Endothelial cell of umbilical vein (primary cell): ENCODE measurements around the gene GNA12. TPM values are rescaled to one million over a fixed set of nuclear protein-coding genes. Genes with fewer than 3 reads are reported as not detected.

Experiments
- BruUV-seq: library from RNA; stranded (reverse); fragments of 400-500 nt; replicated peaks from 2 replicates; lab custom pipeline; 2021; lab: Mats Ljungman, UMichigan
- CTCF ChIA-PET: fragments of 300-600, 350-600 bp; sonication (Branson Sonifier 250); formaldehyde crosslinking; loops from one replicate; lab custom pipeline; 2021; ENCODE audit warnings: antibody characterized with exemption, inconsistent platforms; lab: Charles Lee
- POLR2A ChIA-PET: fragments of 300-600, 350-600 bp; sonication (Branson Sonifier 250); formaldehyde crosslinking; loops from one replicate; lab custom pipeline; 2021; ENCODE audit warnings: antibody characterized with exemption, inconsistent platforms; lab: Charles Lee
- DNase-seq: peaks from one replicate; pipeline ENCODE4 v3.0.0-alpha.2; 2011; ENCODE audit warnings: low read depth, low spot score
- FAIRE-seq: peaks from 2 replicates; lab custom pipeline; 2011; peaks lifted over from hg19 to GRCh38; lab: Jason Lieb, UNC
- H2AFZ ChIP-seq: 2 replicates; pipeline ENCODE4 v1.6.0; 2012; ENCODE audit warnings: low read depth, low read length, control low read depth, inconsistent platforms
- H3K27ac ChIP-seq: 2 replicates; pipeline ENCODE4 v1.5.1; 2011; ENCODE audit warnings: low read depth, mild to moderate bottlenecking, control low read depth, low read length, moderate library complexity; ENCODE audit not compliant: insufficient read depth
- H3K27me3 ChIP-seq, 2 experiments: 2 replicates each; pipeline versions ENCODE4 v1.6.0 to v1.6.1; 2011; ENCODE audit warnings: low read length in 2 of 2, mixed read lengths in 1 of 2; ENCODE audit not compliant: control insufficient read depth in 2 of 2, insufficient read depth in 2 of 2
- H3K36me3 ChIP-seq, 2 experiments: 2 replicates in 1 of 2; 3 replicates in 1 of 2; pipeline ENCODE4 v1.5.1; 2011; ENCODE audit warnings: low read length in 2 of 2, mild to moderate bottlenecking in 1 of 2, moderate library complexity in 1 of 2; ENCODE audit not compliant: control insufficient read depth in 2 of 2, insufficient read depth in 2 of 2; ENCODE audit errors: extremely low read depth in 1 of 2
- H3K4me1 ChIP-seq: 3 replicates; pipeline ENCODE4 v1.5.1; 2011; ENCODE audit warnings: mild to moderate bottlenecking, low read length; ENCODE audit not compliant: control insufficient read depth, insufficient read depth; ENCODE audit errors: extremely low read depth
- H3K4me2 ChIP-seq: 2 replicates; pipeline ENCODE4 v1.6.1; 2011; ENCODE audit warnings: low read length, control low read depth, mixed read lengths; ENCODE audit not compliant: insufficient read depth
- H3K4me3 ChIP-seq, 3 experiments: fragments of 200-600 bp in 1 of 3; sonication (generic), shearing (Covaris generic) in 1 of 3; replicated peaks in 1 of 3; 2 replicates each; pipeline ENCODE4 v1.5.1; 2011 to 2016; ENCODE audit warnings: control low read depth in 3 of 3, low read length in 3 of 3, mild to moderate bottlenecking in 2 of 3, inconsistent platforms in 1 of 3, low read depth in 1 of 3, moderate library complexity in 1 of 3; ENCODE audit not compliant: insufficient read depth in 1 of 3
- H3K79me2 ChIP-seq: 2 replicates; pipeline ENCODE4 v1.6.0; 2012; ENCODE audit warnings: low read length, inconsistent platforms; ENCODE audit not compliant: control insufficient read depth, insufficient read depth
- H3K9ac ChIP-seq: replicated peaks from 2 replicates; pipeline ENCODE3; 2011; ENCODE audit warnings: low read length, control low read depth; ENCODE audit not compliant: insufficient read depth; ENCODE audit errors: extremely low read depth
- H3K9me1 ChIP-seq: replicated peaks from 3 replicates; pipeline ENCODE4 v1.6.0; 2011; ENCODE audit warnings: mild to moderate bottlenecking, low read length; ENCODE audit not compliant: control insufficient read depth, insufficient read depth; ENCODE audit errors: extremely low read depth
- H3K9me3 ChIP-seq: replicated peaks from 2 replicates; pipeline ENCODE4 v1.5.1; 2012; ENCODE audit warnings: low read length, inconsistent platforms; ENCODE audit not compliant: control insufficient read depth, insufficient read depth
- H4K20me1 ChIP-seq: replicated peaks from 2 replicates; pipeline ENCODE3; 2011; ENCODE audit warnings: mild to moderate bottlenecking, low read length; ENCODE audit not compliant: control insufficient read depth, insufficient read depth; ENCODE audit errors: extremely low read depth
- EZH2 ChIP-seq: IDR thresholded peaks from 2 replicates; pipeline ENCODE4 v1.6.1; 2012; ENCODE audit warnings: borderline replicate concordance, low read depth, mild to moderate bottlenecking, moderate library complexity, low read length, inconsistent platforms; ENCODE audit not compliant: severe bottlenecking
- FOS ChIP-seq: IDR thresholded peaks from 2 replicates; pipeline ENCODE4 v1.6.1; 2011; ENCODE audit warnings: mild to moderate bottlenecking, low read length, moderate library complexity, borderline replicate concordance; ENCODE audit not compliant: insufficient read depth
- GATA2 ChIP-seq: IDR thresholded peaks from 2 replicates; pipeline ENCODE4 v1.7.0; 2011; ENCODE audit warnings: low read depth, mild to moderate bottlenecking, moderate library complexity, mixed read lengths, low read length; ENCODE audit not compliant: insufficient read length, insufficient read depth
- JUN ChIP-seq: IDR thresholded peaks from 2 replicates; pipeline ENCODE4 v1.6.1; 2011; ENCODE audit warnings: borderline replicate concordance, low read depth; ENCODE audit not compliant: insufficient read length, insufficient read depth
- MYC ChIP-seq: IDR thresholded peaks from one replicate; pipeline ENCODE4 v1.6.1; 2011; ENCODE audit warnings: mild to moderate bottlenecking, low read depth, low read length
- POLR2A ChIP-seq: IDR thresholded peaks from 2 replicates; pipeline ENCODE4 v1.6.1; 2012; ENCODE audit warnings: low read depth, mild to moderate bottlenecking, control low read depth, low read length
- POLR2AphosphoS5 ChIP-seq: IDR thresholded peaks from 2 replicates; pipeline ENCODE4 v1.6.1; 2012; ENCODE audit warnings: low read depth, mild to moderate bottlenecking, control low read depth, low read length, moderate library complexity; ENCODE audit not compliant: insufficient read depth
- dilution Hi-C: fragments of 300-500 bp; cut with MboI; formaldehyde crosslinking; loops from one replicate; pipeline ENCODE4 v1.15.0; 2019; ENCODE audit warnings: low sequenced_read_pairs; ENCODE audit not compliant: extremely low pct_ligation_motif_present
- intact Hi-C: fragments of 100-400 bp; cut with micrococcal nuclease; formaldehyde crosslinking; loops from one replicate; pipeline ENCODE4 v1.10.0; 2022
- polyA plus RNA-seq, 4 experiments: library from polyadenylated mRNA; depleted of rRNA in 3 of 4; stranded (reverse) in 3 of 4; unstranded in 1 of 4; fragments of >200 nt; gene quantifications; 2 replicates each; pipeline versions ENCODE4 v1.2.1 to v1.2.3, GENCODE V29; 2011 to 2012; ENCODE audit warnings: missing spikeins in 1 of 4
- total RNA-seq: library from RNA; stranded (reverse); gene quantifications from 2 replicates; pipeline ENCODE4 v1.2.3, GENCODE V29; 2021
- TF ChIP-seq, protein P1 (sequence below), 2 donors: IDR thresholded peaks; 1 replicate in 1 of 2; 2 replicates in 1 of 2; pipeline ENCODE4 v1.5.1; 2011; ENCODE audit warnings: low read length in 2 of 2, mild to moderate bottlenecking in 2 of 2, moderate library complexity in 2 of 2, control low read depth in 1 of 2, inconsistent platforms in 1 of 2, low read depth in 1 of 2; ENCODE audit not compliant: insufficient read depth in 1 of 2; ENCODE audit errors: extremely low read depth in 1 of 2
- TF ChIP-seq, protein P2 (sequence below): IDR thresholded peaks from 2 replicates; pipeline ENCODE4 v1.6.1; 2011; ENCODE audit not compliant: insufficient read depth, insufficient read length

Gene GNA12
- total and polyA plus RNA-seq, 2 donors (not counting 3 experiments of a cell fraction or from before 2014, with no cell fraction given): 63.0 to 75.1 TPM

GRCh38 chr7:2825559-2826227, 18.4 kb downstream of the GNA12 start:
- H3K4me1 ChIP-seq: peaks cover 20% of the 10 kb centered on the region
- H3K9ac ChIP-seq: no peak overlapping the region
- no TSS peak for BruUV-seq
- no peak overlapping the region for H3K27ac ChIP-seq
- H3K9me3 ChIP-seq: no peaks in the 10 kb centered on the region
- ChIA-PET POLR2A (no interaction called here), CTCF (interaction anchor here (0.7 to 1.3 kb wide), 2 partner anchors 39 to 68 kb away, joined by 3 read pairs; no protein-coding TSS in a partner anchor)
- no peak for TF ChIP-seq POLR2A
- no peak for TF ChIP-seq MYC
- TF ChIP-seq JUN: no peak
- TF ChIP-seq, protein P1, sequence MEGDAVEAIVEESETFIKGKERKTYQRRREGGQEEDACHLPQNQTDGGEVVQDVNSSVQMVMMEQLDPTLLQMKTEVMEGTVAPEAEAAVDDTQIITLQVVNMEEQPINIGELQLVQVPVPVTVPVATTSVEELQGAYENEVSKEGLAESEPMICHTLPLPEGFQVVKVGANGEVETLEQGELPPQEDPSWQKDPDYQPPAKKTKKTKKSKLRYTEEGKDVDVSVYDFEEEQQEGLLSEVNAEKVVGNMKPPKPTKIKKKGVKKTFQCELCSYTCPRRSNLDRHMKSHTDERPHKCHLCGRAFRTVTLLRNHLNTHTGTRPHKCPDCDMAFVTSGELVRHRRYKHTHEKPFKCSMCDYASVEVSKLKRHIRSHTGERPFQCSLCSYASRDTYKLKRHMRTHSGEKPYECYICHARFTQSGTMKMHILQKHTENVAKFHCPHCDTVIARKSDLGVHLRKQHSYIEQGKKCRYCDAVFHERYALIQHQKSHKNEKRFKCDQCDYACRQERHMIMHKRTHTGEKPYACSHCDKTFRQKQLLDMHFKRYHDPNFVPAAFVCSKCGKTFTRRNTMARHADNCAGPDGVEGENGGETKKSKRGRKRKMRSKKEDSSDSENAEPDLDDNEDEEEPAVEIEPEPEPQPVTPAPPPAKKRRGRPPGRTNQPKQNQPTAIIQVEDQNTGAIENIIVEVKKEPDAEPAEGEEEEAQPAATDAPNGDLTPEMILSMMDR (IDR thresholded peaks at IDR 0.05; ENCODE audit: extremely low read depth in 1 of 2, insufficient read depth in 1 of 2, low read depth in 1 of 2, low read length in 2 of 2): no peak
- TF ChIP-seq EZH2: no peak
- TF ChIP-seq FOS: no peak
- no peak for TF ChIP-seq POLR2AphosphoS5
- TF ChIP-seq, protein P2, sequence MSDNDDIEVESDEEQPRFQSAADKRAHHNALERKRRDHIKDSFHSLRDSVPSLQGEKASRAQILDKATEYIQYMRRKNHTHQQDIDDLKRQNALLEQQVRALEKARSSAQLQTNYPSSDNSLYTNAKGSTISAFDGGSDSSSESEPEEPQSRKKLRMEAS: no peak
- TF ChIP-seq GATA2: no peak
- intact Hi-C loops: no loop called here
- H3K4me3 ChIP-seq: no peak overlapping the region
- no peaks in the 10 kb centered on the region for H3K9me1 ChIP-seq
- no peak overlapping the region for H2AFZ ChIP-seq
- peaks cover 46% of the 10 kb centered on the region for H3K79me2 ChIP-seq
- dilution Hi-C loops: no loop called here
- DNase-seq (no peak), FAIRE-seq (no peak)
- H3K36me3 ChIP-seq: no peaks in the 10 kb centered on the region
- no peaks in the 10 kb centered on the region for H4K20me1 ChIP-seq
- no peak overlapping the region for H3K4me2 ChIP-seq
- no peaks in the 10 kb centered on the region for H3K27me3 ChIP-seq
